Stimulated activated CD8-positive, alpha-beta memory T cell treated with anti-CD3 and anti-CD28 coated beads, Interleukin-4, amount 100 ng/mL, for 48 hours (primary cell): ENCODE results near the gene BRD3.

Experiments used
- DNase-seq: peaks from one replicate; pipeline ENCODE4 v3.0.0-alpha.2; 2020

BRD3 gene

DNA sequence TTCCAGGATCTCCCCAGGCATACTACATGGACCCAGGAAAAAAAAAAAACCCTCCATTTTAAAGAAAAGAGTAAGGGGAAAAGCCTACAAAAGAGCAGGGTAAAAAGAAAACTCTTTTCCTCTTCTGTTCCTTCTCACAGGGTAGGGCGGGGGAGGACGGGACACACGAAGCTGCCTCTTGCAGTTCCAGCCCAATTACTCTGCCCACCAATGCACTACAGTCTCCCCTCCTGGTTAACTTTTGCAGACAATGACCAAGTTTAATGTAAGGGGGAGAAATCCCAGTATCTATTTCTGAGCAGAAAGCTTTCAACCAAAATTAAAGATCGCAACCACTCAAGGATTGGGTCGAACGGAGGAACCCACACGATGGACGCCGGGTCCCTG lies 1.3 kb downstream of the BRD3 start:
- DNase-seq, result no peak

DNA sequence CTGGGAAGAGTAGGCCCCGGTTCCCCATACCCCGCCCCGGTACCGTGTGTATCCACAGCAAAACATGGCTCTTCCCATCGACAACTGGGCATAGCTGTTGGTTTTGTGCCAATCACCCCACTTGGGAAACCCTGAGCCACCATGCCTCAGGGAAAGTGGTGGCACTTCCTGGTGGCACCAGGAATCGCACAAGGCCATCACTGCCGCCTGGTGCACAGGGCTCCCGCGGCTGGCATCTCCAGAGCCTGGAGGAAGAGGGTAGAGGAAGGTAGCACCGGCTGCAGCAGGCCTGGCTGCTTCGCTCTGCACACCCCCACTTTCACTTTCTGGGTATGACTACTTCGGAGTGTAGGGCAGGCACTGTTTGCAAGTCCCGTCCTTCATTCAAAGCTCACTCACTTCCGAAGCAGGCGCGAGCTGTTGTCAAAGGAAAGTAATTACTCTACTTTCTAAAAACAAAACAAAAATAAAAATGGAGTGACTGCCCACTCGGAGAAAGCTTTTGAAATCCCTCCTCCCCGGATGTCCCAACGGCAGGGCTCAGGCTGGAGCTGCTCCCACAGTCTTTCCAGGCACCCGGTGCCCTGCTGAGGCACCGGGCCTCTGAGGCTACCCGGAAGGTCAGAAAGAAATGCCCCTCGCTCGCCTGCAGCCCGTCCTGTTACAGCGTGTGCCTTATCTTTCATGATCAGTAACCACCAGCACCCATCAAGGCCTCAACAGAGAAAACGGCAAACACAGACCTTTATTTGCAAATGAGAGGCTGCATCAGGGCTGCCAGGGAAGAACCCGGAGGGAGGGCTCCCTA lies 2.0 kb downstream of the BRD3 start:
- DNase-seq, result peak; percentile 73

DNA sequence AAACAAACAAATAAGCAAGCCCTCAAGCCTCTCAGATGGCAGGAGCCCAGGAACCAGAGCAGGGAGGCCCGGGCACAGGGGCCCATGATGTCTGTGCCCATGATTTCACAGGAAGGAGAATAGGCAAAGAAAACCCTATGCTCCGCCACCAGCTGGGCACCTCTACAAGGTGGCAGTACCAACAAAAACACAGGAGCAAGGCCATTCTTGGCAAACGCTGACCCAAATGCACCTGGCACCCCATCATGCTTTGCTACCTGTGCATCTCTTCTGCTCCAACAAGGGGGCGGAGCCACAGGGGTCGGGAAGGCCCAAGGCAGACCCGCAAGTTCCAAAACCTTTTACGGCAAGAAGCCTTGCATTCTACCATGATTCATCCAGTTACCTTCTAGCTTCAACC lies 3.1 kb downstream of the BRD3 start:
- DNase-seq, result no peak

DNA sequence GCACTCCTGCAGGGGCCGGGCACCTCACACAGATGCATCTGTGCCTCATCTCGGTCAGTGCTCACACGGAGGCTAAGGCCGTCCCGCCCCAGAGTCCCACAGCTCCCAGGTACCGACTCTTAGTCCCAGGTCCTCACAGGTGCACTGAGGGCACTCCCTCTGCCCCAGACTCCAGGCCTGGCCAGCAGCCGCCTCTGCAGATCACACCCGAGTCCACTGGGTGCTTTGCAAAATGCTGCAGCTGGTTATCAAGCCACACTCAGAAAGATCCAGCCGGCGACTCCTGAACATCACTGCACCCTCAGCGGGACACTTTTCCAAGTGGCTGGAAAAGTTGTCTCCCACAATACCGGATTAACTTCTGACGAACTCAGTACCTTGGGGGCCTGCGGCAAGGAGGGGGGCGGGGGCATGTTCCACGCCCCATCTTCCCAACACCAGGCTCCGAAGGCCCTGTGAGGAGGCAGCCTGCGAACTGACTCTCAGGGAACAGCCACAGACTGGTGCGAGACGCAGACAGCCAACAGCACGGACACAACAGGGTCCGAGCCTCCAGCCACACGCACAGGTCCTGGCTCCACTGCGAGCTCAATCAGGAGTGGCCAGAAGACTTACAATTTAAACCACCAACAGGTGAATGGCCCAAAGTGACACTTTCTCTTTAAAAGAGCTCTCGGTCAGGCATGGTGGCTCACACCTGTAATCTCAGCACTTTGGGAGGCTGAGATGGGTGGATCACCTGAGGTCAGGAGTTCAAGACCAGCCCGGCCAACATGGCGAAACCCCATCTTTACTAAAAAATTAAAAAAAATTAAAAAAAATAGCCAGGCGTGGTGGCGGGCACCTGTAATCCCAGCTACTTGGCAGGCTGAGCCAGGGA lies 4.0 kb downstream of the BRD3 start:
- no peak for DNase-seq

GRCh38 chr9:134063088-134063570 lies 4.7 kb downstream of the BRD3 start:
- DNase-seq, result no peak

- no peak for DNase-seq
Measured at GRCh38 chr9:134062461-134063087, 5.3 kb downstream of the BRD3 start.

DNA sequence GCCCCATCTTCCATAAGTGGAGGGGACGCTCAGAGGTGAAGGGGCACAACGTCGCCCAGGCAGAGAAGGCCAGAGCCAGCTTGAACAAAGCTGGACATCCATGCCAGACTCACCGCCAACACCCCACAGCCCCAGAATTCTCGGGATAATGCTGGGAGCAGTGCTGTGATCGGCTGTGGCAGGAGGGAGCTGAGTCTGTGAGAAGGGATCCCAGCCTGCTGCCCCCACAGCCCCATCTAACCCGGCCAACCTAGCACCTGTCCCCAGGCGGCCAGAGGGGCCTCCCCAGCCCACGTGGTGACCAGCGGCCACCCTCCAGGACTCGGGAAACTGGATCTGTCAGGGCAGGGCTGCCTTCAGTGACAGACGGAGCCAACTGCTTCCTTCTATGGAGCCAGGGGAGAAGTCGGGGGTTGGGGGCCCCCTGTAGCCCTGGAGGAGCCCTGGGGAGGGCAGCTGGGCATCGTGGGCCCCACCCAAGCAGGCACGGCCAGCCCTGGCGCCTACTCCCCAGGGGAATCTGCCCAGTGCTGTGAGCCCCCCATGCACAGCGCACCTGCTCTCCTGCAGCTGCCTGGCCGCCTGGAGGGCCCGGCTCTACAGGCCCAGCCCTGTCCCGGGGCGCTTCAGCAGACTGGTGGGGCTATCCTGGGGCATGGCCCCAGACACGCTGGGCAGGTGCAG lies 6.0 kb downstream of the BRD3 start:
- no peak for DNase-seq

DNA sequence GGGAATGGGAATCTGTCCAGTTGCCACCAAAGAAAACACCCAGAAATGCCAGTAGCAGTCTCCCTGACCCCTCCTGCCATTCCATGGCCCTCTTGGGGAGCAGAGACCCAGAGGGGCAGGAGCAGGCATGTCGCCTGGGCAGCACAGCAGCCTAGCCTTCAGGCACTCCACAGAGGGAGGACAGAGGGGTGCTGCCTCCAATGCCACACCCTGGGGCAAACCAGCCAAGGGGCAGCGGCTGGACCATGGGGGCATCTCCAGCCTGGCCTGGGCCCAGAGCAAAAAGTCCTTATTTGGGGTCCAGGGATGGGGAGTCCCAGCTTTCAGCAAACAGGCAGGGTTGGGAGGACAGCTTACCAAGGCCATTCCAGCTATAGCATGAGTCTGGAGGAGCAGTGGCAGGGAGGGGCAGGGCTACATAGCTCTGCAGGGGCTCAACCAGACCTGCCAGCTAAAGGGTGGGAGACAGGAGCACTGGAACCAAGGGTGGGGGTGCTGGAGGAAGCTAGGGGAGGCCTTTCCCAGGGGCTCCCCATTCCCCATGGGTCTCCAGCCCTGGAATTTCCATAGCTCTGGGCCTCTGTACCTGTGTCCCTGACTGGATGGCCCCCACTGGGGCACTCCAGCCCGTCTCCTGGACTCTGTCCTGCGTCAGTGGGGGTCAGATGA lies 6.7 kb downstream of the BRD3 start:
- DNase-seq, result no peak

DNA sequence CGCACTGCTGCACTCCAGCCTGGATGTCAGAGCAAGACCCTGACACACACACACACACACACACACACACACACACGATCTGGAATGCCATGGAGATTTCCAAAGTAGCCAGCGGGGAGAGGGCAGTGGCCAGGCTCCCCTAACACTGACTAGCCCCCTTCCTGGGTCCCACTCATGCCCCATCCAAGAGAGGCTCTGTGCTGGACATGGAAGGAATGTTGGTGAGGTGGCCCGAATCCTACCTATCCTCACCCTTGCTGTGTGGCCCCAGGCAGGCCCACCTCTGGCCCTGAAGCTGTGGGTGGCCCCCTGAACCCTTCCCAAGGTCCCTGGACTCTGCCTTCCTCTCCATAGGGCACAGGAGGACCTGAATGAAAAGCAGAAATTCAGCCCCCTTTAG lies 7.3 kb downstream of the BRD3 start:
- DNase-seq, result no peak

GRCh38 chr9:134059661-134060395 lies 8.0 kb downstream of the BRD3 start:
- peak; percentile 46 for DNase-seq

DNA sequence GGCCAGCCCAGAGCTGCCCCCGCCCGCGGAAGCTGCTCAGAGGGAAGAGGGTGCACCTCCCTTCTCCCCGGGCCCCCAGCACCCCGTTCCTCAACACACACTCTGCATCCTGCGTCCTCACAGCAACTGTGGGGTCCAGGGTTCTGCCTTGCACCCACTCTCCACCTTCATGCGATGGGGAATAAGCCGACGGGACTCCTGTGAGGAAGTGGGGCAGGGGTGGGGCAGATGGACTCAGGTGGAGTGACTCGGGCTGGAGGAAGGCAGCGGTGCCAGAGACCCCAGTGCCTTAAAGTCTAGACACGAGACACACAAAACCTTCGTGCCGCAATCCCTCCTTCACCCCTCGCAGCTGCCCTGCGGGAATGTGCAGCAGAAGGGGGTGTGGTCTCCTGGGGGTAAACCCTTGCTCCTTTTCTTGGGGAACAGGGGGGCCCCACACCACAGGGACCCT lies 8.6 kb downstream of the BRD3 start:
- DNase-seq, result no peak

DNA sequence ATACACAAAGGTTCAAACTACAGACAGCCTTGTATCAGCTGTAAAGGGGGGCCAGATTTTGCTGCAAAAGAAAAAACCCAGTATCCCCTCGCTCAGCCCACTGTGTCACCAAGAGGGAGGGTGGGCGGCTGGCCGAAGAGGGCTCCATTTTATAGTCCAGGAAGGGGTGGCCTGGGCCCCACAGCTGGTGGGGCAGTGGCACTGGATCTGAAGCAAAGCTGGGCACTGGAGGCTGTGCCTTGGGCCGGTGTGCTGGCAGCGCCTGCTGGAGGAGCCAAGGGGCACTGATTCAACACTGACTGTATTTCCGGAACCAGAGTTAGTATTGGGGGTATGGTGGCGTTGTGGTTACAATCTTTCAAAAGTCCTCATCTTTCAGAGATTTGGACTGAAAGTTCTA lies 9.1 kb downstream of the BRD3 start:
- no peak for DNase-seq

GRCh38 chr9:134057751-134058701 lies 9.8 kb downstream of the BRD3 start:
- DNase-seq, result no peak

DNA sequence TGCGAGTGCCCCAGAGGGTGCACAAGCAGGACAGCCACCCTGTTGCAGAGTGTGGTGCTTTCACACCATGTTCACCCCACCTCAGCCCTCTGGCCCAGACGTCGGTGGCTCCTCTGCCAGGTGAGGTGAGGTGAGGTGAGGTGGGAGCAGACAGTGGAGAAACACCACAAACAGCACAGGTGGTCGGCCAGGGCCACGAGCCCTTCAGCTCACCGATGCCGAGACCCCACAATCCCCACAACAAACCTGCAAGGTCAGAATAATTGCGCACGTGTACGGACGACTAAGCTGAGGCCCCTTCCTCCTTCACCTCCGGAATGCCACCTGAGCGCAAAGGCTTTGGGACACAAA lies 10.5 kb downstream of the BRD3 start:
- DNase-seq, result no peak

DNA sequence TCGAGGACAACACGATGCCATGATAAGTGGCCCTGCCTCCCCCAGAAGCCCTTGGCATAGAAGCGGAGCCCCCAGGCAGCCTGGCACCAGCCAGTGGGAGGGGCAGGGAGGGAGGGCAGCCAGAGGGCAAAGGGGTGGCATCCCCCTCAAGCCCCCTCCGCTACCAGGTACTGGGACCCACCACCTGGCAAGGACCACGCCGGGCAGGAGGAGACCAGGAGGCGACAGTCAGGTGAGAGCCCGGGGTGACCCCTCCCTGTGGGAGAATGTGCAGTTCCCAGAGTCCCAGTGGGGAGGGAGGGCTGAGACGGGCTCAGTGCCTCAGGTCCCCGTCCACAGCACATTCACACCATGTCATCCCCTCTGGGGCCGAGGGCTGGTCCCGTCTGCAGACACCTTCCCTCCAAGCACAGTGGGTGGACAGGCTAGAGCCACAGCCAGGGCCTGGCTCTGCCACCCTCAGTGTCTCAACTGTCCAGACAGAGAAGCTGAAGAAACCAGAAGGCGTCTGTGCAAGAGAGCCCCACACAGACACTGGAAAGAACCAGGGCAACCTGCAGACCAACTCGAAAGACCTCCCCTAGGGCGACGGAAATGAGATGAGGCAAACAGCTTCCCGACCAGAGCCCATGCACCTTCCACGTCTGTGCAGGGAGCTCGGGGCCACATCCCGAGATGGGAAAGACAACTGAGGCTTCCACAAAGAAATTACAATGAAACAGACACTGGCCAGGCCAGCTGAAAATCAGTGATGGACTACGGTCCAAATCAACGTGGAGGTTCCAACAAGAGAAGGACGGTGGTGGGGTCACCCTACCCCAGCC lies 11.1 kb downstream of the BRD3 start:
- DNase-seq, result no peak

- no peak for DNase-seq
Measured at GRCh38 chr9:134055981-134056461, 11.8 kb downstream of the BRD3 start.

DNA sequence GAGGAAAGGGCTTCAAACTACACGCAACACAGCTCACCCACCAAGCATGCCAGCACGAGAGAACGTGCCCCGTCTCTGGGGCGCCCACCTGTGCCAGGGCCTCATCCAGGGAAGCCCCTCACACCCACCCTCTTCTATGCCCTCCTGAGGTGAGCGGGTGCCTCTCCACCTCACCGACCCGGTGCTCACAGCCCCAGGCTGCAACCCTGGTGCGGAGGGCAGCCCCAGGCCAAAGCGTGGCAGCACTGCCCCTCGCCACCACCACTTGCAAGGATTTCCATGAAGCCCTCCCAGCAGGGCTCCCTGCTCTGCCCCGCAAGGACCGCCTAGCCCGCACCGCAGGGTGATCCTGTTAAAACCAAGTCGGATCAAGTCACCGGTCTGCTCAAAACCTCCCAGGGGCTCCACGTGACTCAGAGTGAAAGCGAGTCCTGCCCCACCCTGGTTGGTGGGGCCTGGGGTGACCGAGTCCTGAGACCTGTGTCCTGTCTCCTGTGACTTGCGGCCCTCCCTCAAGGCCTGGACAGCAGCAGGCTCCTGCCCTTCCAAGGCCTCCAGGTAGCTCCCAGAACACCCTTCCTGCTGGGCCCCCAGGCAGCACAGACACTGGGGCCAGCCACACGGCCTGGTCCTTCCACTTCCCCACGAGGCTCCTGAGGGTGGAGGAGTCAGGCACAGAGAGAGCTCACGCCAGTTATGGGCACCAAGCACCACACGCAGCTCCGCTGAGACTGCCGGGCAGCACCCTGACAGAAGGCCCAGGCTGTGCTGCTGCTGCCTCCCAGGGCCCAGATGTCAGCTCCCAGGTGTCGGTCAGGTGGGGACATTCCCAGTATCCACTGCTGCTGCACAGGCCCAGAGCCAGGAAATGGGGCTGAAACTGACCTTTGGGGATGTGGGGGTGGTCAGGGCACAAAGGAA lies 12.7 kb downstream of the BRD3 start:
- DNase-seq, result no peak
